HG03064 (cell line): ENCODE data around the gene NECTIN1.

Experiments used
- ATAC-seq: cut with Tn5 transposase; IDR thresholded peaks from one replicate; pipeline ENCODE4 v1.9.1; 2021; ENCODE audit warnings: low read depth; ENCODE audit not compliant: unreplicated experiment

NECTIN1 gene

GRCh38 chr11:119728651-119729580, at the start of gene NECTIN1:
NECTIN1 (minus strand) TSS chr11:119729200; CDS start chr11:119728553, 647 bp downstream.
- peak; percentile 82 for ATAC-seq

GRCh38 chr11:119778391-119779194, 49.6 kb upstream of the NECTIN1 start:
- no peak for ATAC-seq

GRCh38 chr11:119777940-119778339, 48.9 kb upstream of the NECTIN1 start:
- no peak for ATAC-seq

GRCh38 chr11:119776651-119777050, 47.7 kb upstream of the NECTIN1 start:
- no peak for ATAC-seq

GRCh38 chr11:119776031-119776636, 47.1 kb upstream of the NECTIN1 start:
- no peak for ATAC-seq

GRCh38 chr11:119774172-119774763, 45.3 kb upstream of the NECTIN1 start:
- no peak for ATAC-seq

GRCh38 chr11:119772641-119773415, 43.8 kb upstream of the NECTIN1 start:
- no peak for ATAC-seq

GRCh38 chr11:119772076-119772475, 43.1 kb upstream of the NECTIN1 start:
- ATAC-seq, result no peak

- no peak for ATAC-seq
Observed at GRCh38 chr11:119771172-119771770, 42.3 kb upstream of the NECTIN1 start.

- ATAC-seq, result no peak
Observed at GRCh38 chr11:119765628-119766027, 36.6 kb upstream of the NECTIN1 start.

- no peak for ATAC-seq
Observed at GRCh38 chr11:119764108-119764868, 35.3 kb upstream of the NECTIN1 start.

- ATAC-seq, result no peak
Observed at GRCh38 chr11:119763071-119763728, 34.2 kb upstream of the NECTIN1 start.

- no peak for ATAC-seq
Observed at GRCh38 chr11:119759747-119760412, 30.9 kb upstream of the NECTIN1 start.

GRCh38 chr11:119759324-119759723, 30.3 kb upstream of the NECTIN1 start:
- no peak for ATAC-seq

GRCh38 chr11:119758291-119758690, 29.3 kb upstream of the NECTIN1 start:
- no peak for ATAC-seq

GRCh38 chr11:119757378-119757777, 28.4 kb upstream of the NECTIN1 start:
- no peak for ATAC-seq

GRCh38 chr11:119756169-119756865, 27.3 kb upstream of the NECTIN1 start:
- no peak for ATAC-seq
